WTC11 (cell line): ENCODE data around the gene CLIP2. TPM values are rescaled to one million over a fixed set of nuclear protein-coding genes. Genes with fewer than 3 reads are reported as not detected.

Experiments used
- ATAC-seq: fragments of 200-7000 bp; cut with Tn5 transposase; 2 replicates; pipeline ENCODE4 v1.10.0; 2021; ENCODE audit warnings: mild to moderate bottlenecking, moderate library complexity
- CTCF ChIA-PET: fragments of 300-600 bp; sonication (Branson Sonifier 250); formaldehyde crosslinking; loops from one replicate; lab custom pipeline; 2021; ENCODE audit warnings: antibody characterized with exemption; lab: Charles Lee
- POLR2A ChIA-PET: fragments of 350-600 bp; sonication (Branson Sonifier 250); formaldehyde crosslinking; loops from one replicate; lab custom pipeline; 2021; ENCODE audit warnings: antibody characterized with exemption; lab: Charles Lee
- DNase-seq: peaks from one replicate; pipeline ENCODE4 v3.0.0; 2021; ENCODE audit warnings: low spot score
- H3K27ac Mint-ChIP-seq: 2 replicates; pipeline ENCODE4 v1.8.0; 2021; ENCODE audit warnings: mixed read lengths
- H3K27me3 Mint-ChIP-seq: 2 replicates; pipeline ENCODE4 v1.8.0; 2021; ENCODE audit warnings: low read depth, mild to moderate bottlenecking, moderate library complexity, mixed read lengths
- H3K36me3 Mint-ChIP-seq: 2 replicates; pipeline ENCODE4 v1.8.0; 2021; ENCODE audit warnings: mixed read lengths
- H3K4me1 Mint-ChIP-seq: 2 replicates; pipeline ENCODE4 v1.8.0; 2022; ENCODE audit warnings: mixed read lengths
- H3K4me3 Mint-ChIP-seq: 2 replicates; pipeline ENCODE4 v1.8.0; 2021; ENCODE audit warnings: mild to moderate bottlenecking, moderate library complexity, mixed read lengths
- H3K9me3 Mint-ChIP-seq: 2 replicates; pipeline ENCODE4 v1.8.0; 2021; ENCODE audit warnings: mixed read lengths
- AR ChIP-seq: fragments of 250-450 bp; sonication (Bioruptor Pico); IDR thresholded peaks from 2 replicates; pipeline ENCODE4 v1.9.0; 2021; ENCODE audit warnings: mild to moderate bottlenecking
- ATF1 ChIP-seq: sonication (generic); formaldehyde crosslinking; IDR thresholded peaks from 2 replicates; pipeline ENCODE4 v1.8.1; 2023; ENCODE audit warnings: mild to moderate bottlenecking, moderate library complexity, missing genetic modification reagents
- ATF2 ChIP-seq: sonication (generic); formaldehyde crosslinking; IDR thresholded peaks from 2 replicates; pipeline ENCODE4 v1.8.1; 2022; ENCODE audit warnings: low read depth, missing genetic modification reagents, borderline replicate concordance
- ATF3 ChIP-seq: sonication (generic); formaldehyde crosslinking; conservative IDR thresholded peaks from 2 replicates; pipeline ENCODE4 v1.8.1; 2022; ENCODE audit warnings: mild to moderate bottlenecking, missing genetic modification reagents
- ERG ChIP-seq: fragments of 250-450 bp; sonication (Bioruptor Pico); IDR thresholded peaks from 2 replicates; pipeline ENCODE4 v1.8.0; 2021; ENCODE audit warnings: mild to moderate bottlenecking
- FOXP1 ChIP-seq: sonication (generic); formaldehyde crosslinking; IDR thresholded peaks from 2 replicates; pipeline ENCODE4 v1.8.0; 2022; ENCODE audit warnings: missing genetic modification reagents, mild to moderate bottlenecking, moderate library complexity, borderline replicate concordance
- GABPB1 ChIP-seq: sonication (generic); formaldehyde crosslinking; IDR thresholded peaks from 2 replicates; pipeline ENCODE4 v1.8.1; 2023; ENCODE audit warnings: mild to moderate bottlenecking, missing genetic modification reagents
- RORB ChIP-seq: fragments of 250-450 bp; sonication (Bioruptor Pico); IDR thresholded peaks from 2 replicates; pipeline ENCODE4 v1.9.0; 2021; ENCODE audit warnings: mild to moderate bottlenecking
- SMAD3 ChIP-seq: sonication (generic); formaldehyde crosslinking; IDR thresholded peaks from 2 replicates; pipeline ENCODE4 v1.8.0; 2022; ENCODE audit warnings: missing genetic modification reagents, mild to moderate bottlenecking, borderline replicate concordance
- TCF7 ChIP-seq: sonication (generic); formaldehyde crosslinking; IDR thresholded peaks from 2 replicates; pipeline ENCODE4 v1.8.0; 2022; ENCODE audit warnings: mild to moderate bottlenecking, low read depth, missing genetic modification reagents, moderate library complexity
- TEAD4 ChIP-seq: sonication (generic); formaldehyde crosslinking; IDR thresholded peaks from 2 replicates; pipeline ENCODE4 v1.8.0; 2022; ENCODE audit warnings: mild to moderate bottlenecking, missing genetic modification reagents
- TP53 ChIP-seq: sonication (generic); formaldehyde crosslinking; IDR thresholded peaks from 2 replicates; pipeline ENCODE4 v1.8.1; 2023; ENCODE audit warnings: mild to moderate bottlenecking, missing genetic modification reagents
- ZBTB43 ChIP-seq: sonication (generic); formaldehyde crosslinking; IDR thresholded peaks from 2 replicates; pipeline ENCODE4 v1.8.1; 2023; ENCODE audit warnings: mild to moderate bottlenecking, missing genetic modification reagents
- ZNF396 ChIP-seq: fragments of 250-450 bp; sonication (Bioruptor Pico); IDR thresholded peaks from 2 replicates; pipeline ENCODE4 v1.8.0; 2021; ENCODE audit warnings: mild to moderate bottlenecking, moderate library complexity, borderline replicate concordance
- ZNF512 ChIP-seq: sonication (generic); formaldehyde crosslinking; IDR thresholded peaks from 2 replicates; pipeline ENCODE4 v1.8.1; 2022; ENCODE audit warnings: missing genetic modification reagents, borderline replicate concordance
- total RNA-seq: library from RNA; stranded (reverse); gene quantifications from 3 replicates; pipeline ENCODE4 v1.2.3, GENCODE V29; 2021

Gene CLIP2
- total RNA-seq, 1 experiment from 2014 or later, result 48.1 TPM

GRCh38 chr7:74256491-74257408 is 32.5 kb upstream of the CLIP2 start:
- DNase-seq, result no peak
- ATAC-seq, result no peak
- H3K27me3 Mint-ChIP-seq, result no peaks in the 10 kb centered on the region
- H3K4me1 Mint-ChIP-seq, result peaks cover 3% of the 10 kb centered on the region
- no peaks in the 10 kb centered on the region for H3K9me3 Mint-ChIP-seq
- POLR2A ChIA-PET, result no interaction called here
- H3K36me3 Mint-ChIP-seq, result peaks cover 5% of the 10 kb centered on the region
- peak overlapping the region; percentile 94 for H3K4me3 Mint-ChIP-seq
- no peak for TF ChIP-seq ZNF512 (CRISPR knock-in tag)
- TF ChIP-seq GABPB1, result no peak
- TF ChIP-seq ATF3 (CRISPR knock-in tag), result no peak
- TF ChIP-seq TCF7, result no peak
- no peak for TF ChIP-seq ZNF396 (CRISPR knock-in tag)
- TF ChIP-seq ZBTB43 (CRISPR knock-in tag), result no peak
- TF ChIP-seq TP53 (CRISPR knock-in tag), result no peak
- no peak for TF ChIP-seq ATF2 (CRISPR knock-in tag)
- no peak for TF ChIP-seq RORB (CRISPR knock-in tag)
- TF ChIP-seq AR, result no peak
- no peak for TF ChIP-seq ERG (CRISPR knock-in tag)
- TF ChIP-seq SMAD3 (CRISPR knock-in tag), result no peak
- no peak for TF ChIP-seq FOXP1 (CRISPR knock-in tag)
- TF ChIP-seq TEAD4 (CRISPR knock-in tag), result no peak
- no peak for TF ChIP-seq ATF1 (CRISPR knock-in tag)
- peak overlapping the region; percentile 55 for H3K27ac Mint-ChIP-seq
- CTCF ChIA-PET, result interaction anchor here (0.6 to 1.6 kb wide), 4 partner anchors 50 to 149 kb away, joined by 3 to 7 read pairs (median 6); no protein-coding TSS in a partner anchor
